ENCODE results near the gene PSMD1.
"Not testable (repeated sequence)": the region's sequence is repeated elsewhere in the genome, so short reads cannot be mapped to it uniquely, and the experiment has no call there.

PSMD1 gene

GRCh38 chr2:231138699-231139098 lies 82.0 kb downstream of the PSMD1 start:
- H3K9me3 Mint-ChIP-seq, result no peaks in the 10 kb centered on the region
- no peak overlapping the region for H3K4me3 Mint-ChIP-seq
- ATAC-seq (no peak), DNase-seq (no peak)
- no peak overlapping the region for H3K27ac Mint-ChIP-seq
- H3K27me3 Mint-ChIP-seq, result no peaks in the 10 kb centered on the region
- no peaks in the 10 kb centered on the region for H3K4me1 Mint-ChIP-seq

GRCh38 chr2:231139796-231140195 lies 83.1 kb downstream of the PSMD1 start:
- no peaks in the 10 kb centered on the region for H3K4me1 Mint-ChIP-seq
- no peak for ATAC-seq
- no peak for DNase-seq
- no peaks in the 10 kb centered on the region for H3K27me3 Mint-ChIP-seq
- no peak overlapping the region for H3K4me3 Mint-ChIP-seq
- no peaks in the 10 kb centered on the region for H3K9me3 Mint-ChIP-seq
- H3K27ac Mint-ChIP-seq, result no peak overlapping the region

GRCh38 chr2:231140808-231141207 lies 84.1 kb downstream of the PSMD1 start:
- H3K27me3 Mint-ChIP-seq, DNase-seq, H3K4me1 Mint-ChIP-seq, H3K27ac Mint-ChIP-seq, H3K9me3 Mint-ChIP-seq, H3K4me3 Mint-ChIP-seq, ATAC-seq: not testable (repeated sequence)

- no peak for ATAC-seq
- H3K27ac Mint-ChIP-seq, result no peak overlapping the region
- H3K27me3 Mint-ChIP-seq, result no peaks in the 10 kb centered on the region
These were observed 88.2 kb downstream of the PSMD1 start for GRCh38 chr2:231144896-231145295.

GRCh38 chr2:231146665-231147064 lies 90.0 kb downstream of the PSMD1 start:
- no peak overlapping the region for H3K27ac Mint-ChIP-seq
- DNase-seq (no peak), ATAC-seq (no peak)
- no peak overlapping the region for H3K4me3 Mint-ChIP-seq
- H3K4me1 Mint-ChIP-seq, result no peaks in the 10 kb centered on the region
- no peaks in the 10 kb centered on the region for H3K9me3 Mint-ChIP-seq
- H3K27me3 Mint-ChIP-seq, result no peaks in the 10 kb centered on the region

More at GRCh38 chr2:231144896-231145295, 88.2 kb downstream of the PSMD1 start:
- no peak for DNase-seq
- H3K9me3 Mint-ChIP-seq, result no peaks in the 10 kb centered on the region
- no peaks in the 10 kb centered on the region for H3K4me1 Mint-ChIP-seq
- no peak overlapping the region for H3K4me3 Mint-ChIP-seq

- Mint-ChIP-seq H3K9me3 (no peaks in the 10 kb centered on the region), H3K27me3 (no peaks in the 10 kb centered on the region), H3K4me3 (no peak overlapping the region), H3K4me1 (no peaks in the 10 kb centered on the region), H3K27ac (no peak overlapping the region)
- ATAC-seq, result no peak
- no peak for DNase-seq
These were observed 96.3 kb downstream of the PSMD1 start for GRCh38 chr2:231152800-231153557.

GRCh38 chr2:231159306-231159705 lies 102.6 kb downstream of the PSMD1 start:
- Mint-ChIP-seq H3K27ac (peak overlapping the region; percentile 4 to 74), H3K9me3 (no peaks in the 10 kb centered on the region), H3K4me1 (peaks cover 16% of the 10 kb centered on the region), H3K4me3 (no peak overlapping the region), H3K27me3 (no peaks in the 10 kb centered on the region)
- ATAC-seq (no peak), DNase-seq (no peak)

- no peak overlapping the region for H3K27ac Mint-ChIP-seq
- no peak overlapping the region for H3K4me3 Mint-ChIP-seq
- H3K27me3 Mint-ChIP-seq, result no peaks in the 10 kb centered on the region
- H3K9me3 Mint-ChIP-seq, result no peaks in the 10 kb centered on the region
- ATAC-seq, result no peak
- DNase-seq, result no peak
- peaks cover 16% of the 10 kb centered on the region for H3K4me1 Mint-ChIP-seq
These were observed 104.0 kb downstream of the PSMD1 start for GRCh38 chr2:231160701-231161100.

- DNase-seq (no peak), ATAC-seq (peak; percentile 99)
- Mint-ChIP-seq H3K4me3 (no peak overlapping the region), H3K27me3 (no peaks in the 10 kb centered on the region), H3K27ac (peak overlapping the region in 1 of 2 donors; percentile 84), H3K9me3 (no peaks in the 10 kb centered on the region), H3K4me1 (peaks cover 16% of the 10 kb centered on the region)
These were observed 104.7 kb downstream of the PSMD1 start for GRCh38 chr2:231161252-231161839.

GRCh38 chr2:231161877-231162329 lies 105.2 kb downstream of the PSMD1 start:
- Mint-ChIP-seq H3K27me3 (no peaks in the 10 kb centered on the region), H3K4me3 (peak overlapping the region in 1 of 2 donors; percentile 9), H3K27ac (peak overlapping the region; percentile 51 to 84), H3K9me3 (no peaks in the 10 kb centered on the region), H3K4me1 (peaks cover 22% of the 10 kb centered on the region)
- DNase-seq, result no peak
- ATAC-seq, result no peak

- ATAC-seq (no peak), DNase-seq (no peak)
- Mint-ChIP-seq H3K27me3 (no peaks in the 10 kb centered on the region), H3K4me3 (no peak overlapping the region), H3K27ac (no peak overlapping the region), H3K9me3 (no peaks in the 10 kb centered on the region), H3K4me1 (peaks cover 33% of the 10 kb centered on the region)
These were observed 106.3 kb downstream of the PSMD1 start for GRCh38 chr2:231163011-231163410.

- ATAC-seq (no peak), DNase-seq (no peak)
- Mint-ChIP-seq H3K9me3 (no peaks in the 10 kb centered on the region), H3K27me3 (no peaks in the 10 kb centered on the region), H3K27ac (no peak overlapping the region), H3K4me1 (peaks cover 38% of the 10 kb centered on the region), H3K4me3 (no peak overlapping the region)
These were observed 106.9 kb downstream of the PSMD1 start for GRCh38 chr2:231163414-231164095.

GRCh38 chr2:231167745-231168459 lies 111.2 kb downstream of the PSMD1 start:
- H3K27me3 Mint-ChIP-seq, result no peaks in the 10 kb centered on the region
- ATAC-seq (no peak), DNase-seq (no peak)
- H3K4me1 Mint-ChIP-seq, result peaks cover 23% of the 10 kb centered on the region
- peak overlapping the region; percentile 14 to 52 for H3K27ac Mint-ChIP-seq
- no peak overlapping the region for H3K4me3 Mint-ChIP-seq
- H3K9me3 Mint-ChIP-seq, result no peaks in the 10 kb centered on the region

- no peak for ATAC-seq
- DNase-seq, result no peak
- Mint-ChIP-seq H3K27ac (peak overlapping the region in 1 of 2 donors; percentile 52), H3K4me1 (peaks cover 23% of the 10 kb centered on the region), H3K9me3 (no peaks in the 10 kb centered on the region), H3K4me3 (no peak overlapping the region), H3K27me3 (no peaks in the 10 kb centered on the region)
These were observed 111.9 kb downstream of the PSMD1 start for GRCh38 chr2:231168460-231169139.

- no peaks in the 10 kb centered on the region for H3K9me3 Mint-ChIP-seq
- H3K27me3 Mint-ChIP-seq, result no peaks in the 10 kb centered on the region
- no peak overlapping the region for H3K27ac Mint-ChIP-seq
- DNase-seq, result no peak
- ATAC-seq, result no peak
- no peak overlapping the region for H3K4me3 Mint-ChIP-seq
- H3K4me1 Mint-ChIP-seq, result peaks cover 23% of the 10 kb centered on the region
These were observed 112.8 kb downstream of the PSMD1 start for GRCh38 chr2:231169488-231169887.

Data from stimulated activated naive CD8-positive, alpha-beta T cell treated with anti-CD3 and anti-CD28 coated beads, Interleukin-15, amount 100 ng/mL, for 72 hours (primary cell).